ENCODE data around the gene NFE2L2.

DNA sequence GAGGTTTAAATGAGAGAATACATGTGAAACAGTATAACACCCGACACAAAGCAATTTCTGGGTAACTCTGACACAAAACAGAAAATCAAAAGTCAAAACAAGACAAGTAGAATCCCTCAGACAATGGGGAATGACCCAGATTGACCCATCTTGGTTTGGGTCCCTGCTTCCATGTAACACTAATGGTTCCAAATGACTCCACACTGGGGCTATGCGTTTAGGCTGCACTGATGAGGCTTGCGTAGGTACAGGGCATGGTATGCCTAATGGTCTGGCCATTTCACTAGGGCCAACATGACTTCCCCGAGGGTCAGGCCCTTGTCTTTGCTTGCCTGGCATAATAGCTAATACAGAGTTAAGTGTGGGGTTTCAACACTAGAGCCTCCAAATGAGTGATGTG is 27.2 kb upstream of the NFE2L2 start:
- TF ChIP-seq, protein P1, sequence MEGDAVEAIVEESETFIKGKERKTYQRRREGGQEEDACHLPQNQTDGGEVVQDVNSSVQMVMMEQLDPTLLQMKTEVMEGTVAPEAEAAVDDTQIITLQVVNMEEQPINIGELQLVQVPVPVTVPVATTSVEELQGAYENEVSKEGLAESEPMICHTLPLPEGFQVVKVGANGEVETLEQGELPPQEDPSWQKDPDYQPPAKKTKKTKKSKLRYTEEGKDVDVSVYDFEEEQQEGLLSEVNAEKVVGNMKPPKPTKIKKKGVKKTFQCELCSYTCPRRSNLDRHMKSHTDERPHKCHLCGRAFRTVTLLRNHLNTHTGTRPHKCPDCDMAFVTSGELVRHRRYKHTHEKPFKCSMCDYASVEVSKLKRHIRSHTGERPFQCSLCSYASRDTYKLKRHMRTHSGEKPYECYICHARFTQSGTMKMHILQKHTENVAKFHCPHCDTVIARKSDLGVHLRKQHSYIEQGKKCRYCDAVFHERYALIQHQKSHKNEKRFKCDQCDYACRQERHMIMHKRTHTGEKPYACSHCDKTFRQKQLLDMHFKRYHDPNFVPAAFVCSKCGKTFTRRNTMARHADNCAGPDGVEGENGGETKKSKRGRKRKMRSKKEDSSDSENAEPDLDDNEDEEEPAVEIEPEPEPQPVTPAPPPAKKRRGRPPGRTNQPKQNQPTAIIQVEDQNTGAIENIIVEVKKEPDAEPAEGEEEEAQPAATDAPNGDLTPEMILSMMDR (IDR thresholded peaks at IDR 0.05), result no peak
- TF ChIP-seq EP300 (IDR thresholded peaks at IDR 0.05), result no peak

All from sigmoid colon (tissue), 4 donors.